Neuron (in vitro differentiated cells): ENCODE measurements around the gene LYPLAL1.

Source experiments
- H2AFZ ChIP-seq: one replicate; pipeline ENCODE4 v1.6.1; 2013; ENCODE audit warnings: low read depth, mild to moderate bottlenecking, inconsistent platforms, low read length, moderate library complexity
- H3K27me3 ChIP-seq: one replicate; pipeline ENCODE4 v1.6.1; 2013; ENCODE audit warnings: low read length; ENCODE audit not compliant: insufficient read depth
- H3K36me3 ChIP-seq: one replicate; pipeline ENCODE4 v1.6.1; 2013; ENCODE audit warnings: low read length; ENCODE audit not compliant: insufficient read depth
- H3K4me1 ChIP-seq: one replicate; pipeline ENCODE4 v1.6.1; 2013; ENCODE audit warnings: low read length; ENCODE audit not compliant: insufficient read depth
- H3K4me3 ChIP-seq: 2 replicates; pipeline ENCODE4 v1.5.1; 2013; ENCODE audit warnings: mild to moderate bottlenecking, low read length, moderate library complexity
- H3K9me3 ChIP-seq: one replicate; pipeline ENCODE4 v1.6.1; 2013; ENCODE audit warnings: low read length

Gene LYPLAL1

GRCh38 chr1:219149953-219150352 is 23.7 kb upstream of the LYPLAL1 start:
- H3K9me3 ChIP-seq: no peaks in the 10 kb centered on the region
- no peaks in the 10 kb centered on the region for H3K27me3 ChIP-seq
- H3K36me3 ChIP-seq: no peaks in the 10 kb centered on the region
- no peaks in the 10 kb centered on the region for H3K4me1 ChIP-seq
- no peak overlapping the region for H3K4me3 ChIP-seq
- no peak overlapping the region for H2AFZ ChIP-seq

DNA sequence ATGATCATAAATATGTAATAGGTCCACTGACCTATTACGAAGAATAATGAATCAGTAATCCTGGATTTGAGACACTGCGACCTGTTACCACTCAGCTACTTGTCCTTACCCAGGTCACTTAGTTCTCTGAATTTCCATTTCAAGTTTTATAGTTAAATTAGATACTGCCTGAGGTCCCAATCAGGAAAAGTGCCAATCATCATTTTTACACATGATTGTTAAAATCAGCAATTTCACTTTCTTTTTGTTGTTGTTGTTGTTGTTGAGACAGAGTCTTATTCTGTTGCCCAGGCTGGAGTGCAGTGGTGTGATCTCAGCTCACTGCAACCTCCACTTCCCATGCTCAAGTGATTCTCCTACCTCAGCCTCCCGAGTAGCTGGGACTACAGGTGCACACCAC is 22.8 kb upstream of the LYPLAL1 start:
- Histone ChIP-seq H3K4me1 (no peaks in the 10 kb centered on the region), H3K27me3 (no peaks in the 10 kb centered on the region), H3K9me3 (no peaks in the 10 kb centered on the region), H3K36me3 (no peaks in the 10 kb centered on the region), H2AFZ (no peak overlapping the region), H3K4me3 (no peak overlapping the region)

GRCh38 chr1:219151467-219151866 is 22.2 kb upstream of the LYPLAL1 start:
- H3K27me3 ChIP-seq: no peaks in the 10 kb centered on the region
- no peak overlapping the region for H2AFZ ChIP-seq
- no peaks in the 10 kb centered on the region for H3K4me1 ChIP-seq
- H3K9me3 ChIP-seq: no peaks in the 10 kb centered on the region
- no peak overlapping the region for H3K4me3 ChIP-seq
- H3K36me3 ChIP-seq: no peaks in the 10 kb centered on the region

- H2AFZ ChIP-seq: no peak overlapping the region
- no peaks in the 10 kb centered on the region for H3K27me3 ChIP-seq
- H3K4me1 ChIP-seq: no peaks in the 10 kb centered on the region
- H3K36me3 ChIP-seq: no peaks in the 10 kb centered on the region
- H3K4me3 ChIP-seq: no peak overlapping the region
- no peaks in the 10 kb centered on the region for H3K9me3 ChIP-seq
These were observed 20.9 kb upstream of the LYPLAL1 start for GRCh38 chr1:219152751-219153150.

GRCh38 chr1:219153723-219154122 is 20.0 kb upstream of the LYPLAL1 start:
- H2AFZ ChIP-seq: no peak overlapping the region
- H3K4me1 ChIP-seq: no peaks in the 10 kb centered on the region
- H3K27me3 ChIP-seq: no peaks in the 10 kb centered on the region
- H3K9me3 ChIP-seq: no peaks in the 10 kb centered on the region
- H3K36me3 ChIP-seq: no peaks in the 10 kb centered on the region
- H3K4me3 ChIP-seq: no peak overlapping the region

GRCh38 chr1:219155135-219155534 is 18.5 kb upstream of the LYPLAL1 start:
- Histone ChIP-seq H3K27me3 (no peaks in the 10 kb centered on the region), H3K4me3 (no peak overlapping the region), H3K36me3 (no peaks in the 10 kb centered on the region), H3K9me3 (no peaks in the 10 kb centered on the region), H2AFZ (no peak overlapping the region), H3K4me1 (no peaks in the 10 kb centered on the region)

DNA sequence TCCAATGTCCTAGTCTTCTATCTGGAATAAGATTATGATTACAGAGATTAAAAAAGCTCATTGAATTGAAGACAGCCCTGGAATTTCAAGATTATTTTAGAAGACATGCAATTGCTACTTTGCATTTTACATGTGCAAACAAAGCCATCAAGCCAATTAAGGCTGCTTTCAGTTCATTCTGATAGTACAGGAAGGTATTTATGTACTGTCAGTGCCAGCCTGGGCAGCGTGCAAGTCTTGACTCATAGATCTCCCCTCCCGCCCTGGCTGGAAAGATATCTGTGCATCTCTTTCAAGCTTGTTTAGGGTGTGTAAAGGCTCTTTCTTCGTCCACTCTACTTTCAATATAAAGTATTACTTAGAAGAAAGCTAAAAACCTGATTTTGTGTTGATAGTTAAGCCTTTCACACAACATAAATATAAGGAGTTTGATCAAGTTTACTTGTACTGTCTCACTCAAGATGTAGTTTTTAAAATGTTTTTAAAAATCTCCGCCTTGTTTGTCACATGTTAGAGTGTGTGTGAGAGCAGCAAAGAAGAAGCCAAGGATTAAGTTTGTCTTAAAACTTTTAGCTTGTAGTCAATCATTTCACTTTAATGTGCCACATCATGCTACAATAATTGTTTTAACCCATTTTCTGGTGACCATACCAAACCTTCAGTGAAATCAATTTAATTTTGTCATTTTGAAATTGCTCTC is 13.6 kb upstream of the LYPLAL1 start:
- Histone ChIP-seq H3K4me3 (no peak overlapping the region), H3K9me3 (no peaks in the 10 kb centered on the region), H3K4me1 (no peaks in the 10 kb centered on the region), H3K36me3 (no peaks in the 10 kb centered on the region), H3K27me3 (no peaks in the 10 kb centered on the region), H2AFZ (no peak overlapping the region)

DNA sequence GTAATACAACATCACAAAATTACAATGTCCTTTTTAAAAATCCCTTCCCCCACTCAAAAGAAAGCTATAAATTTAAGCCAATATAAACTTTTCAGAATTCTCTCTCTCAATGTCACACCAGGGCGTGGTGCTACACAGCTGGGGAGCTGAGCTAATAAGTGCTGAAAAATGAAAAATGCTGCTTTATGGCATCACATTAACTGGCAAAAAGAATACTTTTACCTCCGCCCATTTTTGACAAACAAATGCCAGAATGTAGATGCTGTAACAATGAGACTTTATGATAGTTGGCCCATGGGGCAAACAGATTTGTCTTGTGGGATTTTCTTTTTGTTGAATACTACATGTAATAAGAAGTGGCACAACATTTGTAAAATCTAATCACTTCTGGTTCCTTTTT is 12.7 kb upstream of the LYPLAL1 start:
- no peaks in the 10 kb centered on the region for H3K9me3 ChIP-seq
- no peaks in the 10 kb centered on the region for H3K4me1 ChIP-seq
- H3K4me3 ChIP-seq: no peak overlapping the region
- no peak overlapping the region for H2AFZ ChIP-seq
- no peaks in the 10 kb centered on the region for H3K27me3 ChIP-seq
- no peaks in the 10 kb centered on the region for H3K36me3 ChIP-seq

GRCh38 chr1:219161371-219161770 is 12.3 kb upstream of the LYPLAL1 start:
- Histone ChIP-seq H3K4me3 (no peak overlapping the region), H2AFZ (no peak overlapping the region), H3K9me3 (no peaks in the 10 kb centered on the region), H3K36me3 (no peaks in the 10 kb centered on the region), H3K27me3 (no peaks in the 10 kb centered on the region), H3K4me1 (no peaks in the 10 kb centered on the region)

DNA sequence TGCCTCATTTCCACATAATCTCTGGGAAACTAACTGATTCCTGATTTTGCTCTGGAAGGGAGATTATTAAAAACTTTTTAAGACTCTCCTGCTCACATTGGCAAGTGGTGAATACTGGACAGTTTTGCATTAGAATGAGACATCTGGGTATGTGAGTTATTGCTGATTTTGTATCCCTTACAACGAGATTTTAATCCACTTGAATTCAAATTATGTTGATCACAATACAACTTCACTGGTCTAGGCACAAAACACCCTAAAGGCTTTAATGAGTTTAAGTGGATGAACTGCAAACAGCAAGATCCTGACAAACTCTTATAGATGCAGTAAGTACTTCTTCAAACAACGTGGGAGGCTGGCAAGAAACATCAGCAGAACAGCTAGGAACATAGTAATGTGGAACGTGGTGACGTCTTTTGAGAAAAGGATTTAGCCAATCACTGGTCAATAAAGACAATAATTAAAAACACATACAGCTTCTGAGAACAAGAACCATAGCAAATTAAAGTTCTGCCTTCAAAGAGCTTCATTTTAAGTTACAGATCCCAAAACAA is 10.2 kb upstream of the LYPLAL1 start:
- Histone ChIP-seq H3K36me3 (no peaks in the 10 kb centered on the region), H3K4me1 (no peaks in the 10 kb centered on the region), H3K4me3 (no peak overlapping the region), H3K9me3 (no peaks in the 10 kb centered on the region), H2AFZ (no peak overlapping the region), H3K27me3 (no peaks in the 10 kb centered on the region)

- no peaks in the 10 kb centered on the region for H3K9me3 ChIP-seq
- H2AFZ ChIP-seq: no peak overlapping the region
- H3K36me3 ChIP-seq: no peaks in the 10 kb centered on the region
- peaks cover 13% of the 10 kb centered on the region for H3K4me1 ChIP-seq
- no peaks in the 10 kb centered on the region for H3K27me3 ChIP-seq
- no peak overlapping the region for H3K4me3 ChIP-seq
These were observed 2.3 kb upstream of the LYPLAL1 start for GRCh38 chr1:219171192-219171935.

DNA sequence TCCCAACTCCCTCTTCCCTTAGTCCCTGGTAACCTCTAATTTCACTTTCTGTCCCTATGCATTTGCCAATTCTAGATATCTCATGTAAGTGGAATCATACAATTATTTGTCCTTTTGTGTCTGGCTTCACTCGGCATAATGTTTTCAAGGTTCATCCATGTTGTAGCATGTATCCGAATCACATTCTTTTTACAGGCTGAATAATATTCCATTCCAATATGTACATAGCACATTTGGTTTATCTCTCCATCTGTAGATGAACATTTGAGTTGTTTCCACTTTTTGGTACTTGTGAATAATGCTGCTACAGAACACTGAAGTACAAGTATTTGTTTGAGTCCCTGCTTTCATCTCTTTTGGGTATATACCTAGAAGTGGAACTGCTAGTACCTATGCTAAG is 857 bp upstream of the LYPLAL1 start:
- Histone ChIP-seq H3K36me3 (peaks cover 4% of the 10 kb centered on the region), H3K4me1 (peaks cover 13% of the 10 kb centered on the region), H2AFZ (peak overlapping the region; percentile 95), H3K27me3 (no peaks in the 10 kb centered on the region), H3K9me3 (no peaks in the 10 kb centered on the region), H3K4me3 (peak overlapping the region; percentile 76)

- Histone ChIP-seq H3K36me3 (peaks cover 4% of the 10 kb centered on the region), H3K4me1 (peaks cover 13% of the 10 kb centered on the region), H3K4me3 (peak overlapping the region; percentile 76), H3K27me3 (no peaks in the 10 kb centered on the region), H2AFZ (peak overlapping the region; percentile 95), H3K9me3 (no peaks in the 10 kb centered on the region)
These were observed 282 bp upstream of the LYPLAL1 start for GRCh38 chr1:219173434-219173757.
